ENCODE measurements around the gene TOB1.

The TOB1 gene

DNA sequence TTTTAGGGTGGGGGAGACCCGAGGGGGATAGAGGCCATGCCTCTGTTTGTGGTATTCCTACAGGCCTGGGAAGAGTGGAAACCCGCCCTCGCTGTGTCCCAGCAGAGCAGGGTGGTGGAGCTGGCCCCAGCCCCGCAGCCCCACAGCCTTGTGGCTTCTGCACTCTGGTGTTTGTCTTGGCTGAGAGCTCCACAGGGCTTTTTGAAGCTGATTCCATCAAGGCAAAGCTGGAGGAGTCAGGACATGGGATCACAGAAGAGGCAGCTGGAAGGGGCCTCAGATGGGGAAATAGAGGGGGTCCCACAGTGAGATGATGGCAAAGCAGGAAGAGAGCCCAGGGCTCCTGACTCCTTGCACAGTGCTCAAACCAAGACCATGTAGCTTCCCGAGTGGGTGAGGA, 35.8 kb downstream of the TOB1 start:
- DNase-seq (ENCODE audit: low read depth, low spot score): no peak
- no peak overlapping the region for H3K4me3 ChIP-seq (ENCODE audit: low read depth, low read length)
- CTCF ChIA-PET: interaction anchor here (1.1 to 17.2 kb wide), 8 partner anchors 9 to 279 kb away, joined by 3 to 516 read pairs (median 6); no protein-coding TSS in a partner anchor
- POLR2A ChIA-PET: interaction anchor here (2.3 kb wide), 1 partner anchor 36 kb away, joined by 12 read pairs; the partner anchor contains the start of gene TOB1
- TF ChIP-seq, protein P1, sequence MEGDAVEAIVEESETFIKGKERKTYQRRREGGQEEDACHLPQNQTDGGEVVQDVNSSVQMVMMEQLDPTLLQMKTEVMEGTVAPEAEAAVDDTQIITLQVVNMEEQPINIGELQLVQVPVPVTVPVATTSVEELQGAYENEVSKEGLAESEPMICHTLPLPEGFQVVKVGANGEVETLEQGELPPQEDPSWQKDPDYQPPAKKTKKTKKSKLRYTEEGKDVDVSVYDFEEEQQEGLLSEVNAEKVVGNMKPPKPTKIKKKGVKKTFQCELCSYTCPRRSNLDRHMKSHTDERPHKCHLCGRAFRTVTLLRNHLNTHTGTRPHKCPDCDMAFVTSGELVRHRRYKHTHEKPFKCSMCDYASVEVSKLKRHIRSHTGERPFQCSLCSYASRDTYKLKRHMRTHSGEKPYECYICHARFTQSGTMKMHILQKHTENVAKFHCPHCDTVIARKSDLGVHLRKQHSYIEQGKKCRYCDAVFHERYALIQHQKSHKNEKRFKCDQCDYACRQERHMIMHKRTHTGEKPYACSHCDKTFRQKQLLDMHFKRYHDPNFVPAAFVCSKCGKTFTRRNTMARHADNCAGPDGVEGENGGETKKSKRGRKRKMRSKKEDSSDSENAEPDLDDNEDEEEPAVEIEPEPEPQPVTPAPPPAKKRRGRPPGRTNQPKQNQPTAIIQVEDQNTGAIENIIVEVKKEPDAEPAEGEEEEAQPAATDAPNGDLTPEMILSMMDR (IDR thresholded peaks at IDR 0.05; ENCODE audit: insufficient read depth, low read length, missing control alignments): no peak

DNA sequence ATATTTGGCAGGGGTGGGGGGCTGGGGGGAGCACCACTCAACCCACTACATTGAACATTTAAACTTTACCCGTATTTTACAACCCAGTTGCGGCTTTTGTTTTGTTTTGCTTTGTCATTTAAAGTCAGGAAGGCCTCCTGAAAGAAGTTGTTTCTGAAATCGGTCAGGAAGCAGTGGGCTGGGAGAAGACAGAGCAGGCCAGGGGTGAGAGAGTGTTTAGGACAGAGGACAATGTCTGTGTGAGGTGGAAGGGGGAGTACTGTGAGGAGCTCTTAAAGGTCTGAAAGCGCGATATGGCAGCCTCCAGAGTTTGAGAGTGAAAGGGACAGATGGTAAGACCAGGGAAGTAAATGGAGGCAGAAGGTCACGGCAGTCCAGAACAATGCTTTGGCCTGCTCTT, 36.8 kb downstream of the TOB1 start:
- POLR2A ChIA-PET: interaction anchor here (2.3 kb wide), 1 partner anchor 37 kb away, joined by 12 read pairs; the partner anchor contains the start of gene TOB1
- no peak for DNase-seq (ENCODE audit: low read depth, low spot score)
- CTCF ChIA-PET: interaction anchor here (1.6 to 17.2 kb wide), 4 partner anchors 16 to 46 kb away, joined by 4 to 516 read pairs (median 9); no protein-coding TSS in a partner anchor
- H3K4me3 ChIP-seq (ENCODE audit: low read depth, low read length): no peak overlapping the region
- TF ChIP-seq, protein P1 (IDR thresholded peaks at IDR 0.05; ENCODE audit: insufficient read depth, low read length, missing control alignments): no peak

- POLR2A ChIA-PET: no interaction called here
- TF ChIP-seq, protein P1 (IDR thresholded peaks at IDR 0.05; ENCODE audit: insufficient read depth, low read length, missing control alignments): no peak
- CTCF ChIA-PET: interaction anchor here (1.1 to 3.1 kb wide), 7 partner anchors 12 to 48 kb away, joined by 3 to 13 read pairs (median 5); no protein-coding TSS in a partner anchor
- no peak overlapping the region for H3K4me3 ChIP-seq (ENCODE audit: low read depth, low read length)
- DNase-seq (ENCODE audit: low read depth, low spot score): no peak
Observed at GRCh38 chr17:50828508-50829170, 37.5 kb downstream of the TOB1 start.

DNA sequence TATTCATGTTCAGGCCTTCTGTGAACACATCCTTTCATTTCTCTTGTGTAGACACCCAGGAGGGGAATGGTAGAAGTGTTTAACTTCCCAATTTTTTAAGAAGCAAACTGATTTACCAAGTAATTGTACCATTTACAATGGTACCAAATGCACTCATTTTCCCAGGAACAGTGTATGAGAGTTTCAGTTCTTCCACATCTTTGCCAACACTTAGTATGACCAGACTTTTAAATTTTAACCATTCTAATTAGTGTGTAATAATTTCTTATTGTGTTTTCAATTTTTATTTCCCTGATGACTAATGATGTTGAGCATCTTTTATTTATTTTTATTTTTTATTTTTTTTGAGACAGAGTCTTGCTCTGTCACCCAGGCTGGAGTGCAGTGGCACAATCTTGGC, 41.0 kb downstream of the TOB1 start:
- TF ChIP-seq, protein P1 (IDR thresholded peaks at IDR 0.05; ENCODE audit: insufficient read depth, low read length, missing control alignments): no peak
- ChIA-PET CTCF (interaction anchor here (1.0 to 1.6 kb wide), 3 partner anchors 14 to 27 kb away, joined by 3 to 7 read pairs (median 6); no protein-coding TSS in a partner anchor), POLR2A (no interaction called here)
- DNase-seq (ENCODE audit: low read depth, low spot score): no peak
- no peak overlapping the region for H3K4me3 ChIP-seq (ENCODE audit: low read depth, low read length)

DNA sequence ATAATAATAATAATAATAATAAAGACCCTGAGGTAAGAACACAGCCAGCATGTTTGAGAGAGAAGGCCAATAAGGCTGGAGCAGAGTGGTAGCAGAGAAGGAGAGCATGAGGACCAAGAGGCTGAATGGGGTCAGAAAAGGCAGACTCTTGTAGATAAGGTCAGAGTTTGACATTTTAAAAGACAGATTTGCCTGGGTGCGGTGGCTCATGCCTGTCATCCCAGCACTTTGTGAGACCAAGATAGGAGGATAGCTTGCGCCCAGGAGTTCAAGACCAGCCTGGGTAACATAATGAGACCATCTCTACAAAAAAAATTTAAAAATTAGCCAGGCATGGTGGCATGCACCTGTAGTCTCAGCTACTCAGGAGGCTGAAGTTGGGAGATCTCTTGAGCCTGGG, 41.7 kb downstream of the TOB1 start:
- no peak for DNase-seq (ENCODE audit: low read depth, low spot score)
- H3K4me3 ChIP-seq (ENCODE audit: low read depth, low read length): no peak overlapping the region
- ChIA-PET CTCF (interaction anchor here (1.0 to 1.6 kb wide), 3 partner anchors 14 to 28 kb away, joined by 3 to 7 read pairs (median 6); no protein-coding TSS in a partner anchor), POLR2A (no interaction called here)
- TF ChIP-seq, protein P1 (IDR thresholded peaks at IDR 0.05; ENCODE audit: insufficient read depth, low read length, missing control alignments): no peak

- TF ChIP-seq, protein P1 (IDR thresholded peaks at IDR 0.05; ENCODE audit: insufficient read depth, low read length, missing control alignments): no peak
- H3K4me3 ChIP-seq (ENCODE audit: low read depth, low read length): no peak overlapping the region
- ChIA-PET POLR2A (no interaction called here), CTCF (interaction anchor here (1.4 to 2.0 kb wide), 4 partner anchors 26 to 134 kb away, joined by 3 to 5 read pairs (median 4); no protein-coding TSS in a partner anchor)
- no peak for DNase-seq (ENCODE audit: low read depth, low spot score)
Observed at GRCh38 chr17:50822550-50822949, 43.6 kb downstream of the TOB1 start.

Data from AG04449 (cell line).